Neuronal stem cell (in vitro differentiated cells): ENCODE data around the gene PDCD6IP.

Experiments used
- DNase-seq: peaks from one replicate; pipeline ENCODE4 v3.0.0-alpha.2; 2013; ENCODE audit warnings: low spot score
- H2AFZ ChIP-seq: one replicate; pipeline ENCODE4 v1.6.1; 2013; ENCODE audit warnings: mild to moderate bottlenecking, low read length, inconsistent platforms
- H2AK5ac ChIP-seq: 2 replicates; pipeline ENCODE4 v1.6.1; 2013; ENCODE audit warnings: low read depth, mild to moderate bottlenecking, inconsistent platforms, low read length, moderate library complexity, mixed read lengths
- H2BK120ac ChIP-seq: 2 replicates; pipeline ENCODE4 v1.6.1; 2013; ENCODE audit warnings: low read depth, mild to moderate bottlenecking, inconsistent platforms, low read length, moderate library complexity, mixed read lengths
- H2BK12ac ChIP-seq: one replicate; pipeline ENCODE4 v1.6.1; 2013; ENCODE audit warnings: low read length, inconsistent platforms
- H2BK15ac ChIP-seq: 2 replicates; pipeline ENCODE4 v1.6.1; 2013; ENCODE audit warnings: mild to moderate bottlenecking, low read length, inconsistent platforms, mixed read lengths
- H2BK5ac ChIP-seq: one replicate; pipeline ENCODE4 v1.6.1; 2013; ENCODE audit warnings: inconsistent platforms, mild to moderate bottlenecking, low read length, moderate library complexity
- H3K14ac ChIP-seq: one replicate; pipeline ENCODE4 v1.6.1; 2013; ENCODE audit warnings: low read length, inconsistent platforms
- H3K18ac ChIP-seq: 2 replicates; pipeline ENCODE4 v1.6.1; 2013; ENCODE audit warnings: low read length, inconsistent platforms
- H3K23ac ChIP-seq: 2 replicates; pipeline ENCODE4 v1.6.1; 2013; ENCODE audit warnings: low read depth, mild to moderate bottlenecking, mixed read lengths, low read length, inconsistent platforms; ENCODE audit not compliant: poor library complexity
- H3K27ac ChIP-seq: replicated peaks from 3 replicates; pipeline ENCODE4 v1.5.1; 2013; ENCODE audit warnings: low read length, inconsistent platforms
- H3K27me3 ChIP-seq, 3 experiments: 2 replicates each; pipeline ENCODE4 v1.6.1; 2013; ENCODE audit warnings: low read length in 3 of 3, mild to moderate bottlenecking in 2 of 3, inconsistent platforms in 1 of 3, low read depth in 1 of 3, mixed read lengths in 1 of 3, moderate library complexity in 1 of 3; ENCODE audit not compliant: control insufficient read depth in 3 of 3, insufficient read depth in 3 of 3
- H3K36me3 ChIP-seq, 2 donors: replicated peaks in 1 of 2; 2 replicates each; pipeline ENCODE4 v1.6.1; 2013; ENCODE audit warnings: low read length in 2 of 2; ENCODE audit not compliant: control insufficient read depth in 2 of 2, insufficient read depth in 2 of 2
- H3K4ac ChIP-seq: 2 replicates; pipeline ENCODE4 v1.6.1; 2013; ENCODE audit warnings: inconsistent platforms, mild to moderate bottlenecking, low read length, moderate library complexity
- H3K4me1 ChIP-seq, 2 donors: 1 replicate in 1 of 2; 2 replicates in 1 of 2; pipeline ENCODE4 v1.6.1; 2013; ENCODE audit warnings: low read length in 2 of 2, low read depth in 1 of 2; ENCODE audit not compliant: control insufficient read depth in 2 of 2, insufficient read depth in 1 of 2
- H3K4me2 ChIP-seq: one replicate; pipeline ENCODE4 v1.6.1; 2013; ENCODE audit warnings: mild to moderate bottlenecking, low read length, inconsistent platforms; ENCODE audit not compliant: insufficient read depth, poor library complexity, severe bottlenecking
- H3K4me3 ChIP-seq, 2 donors: 2 replicates each; pipeline ENCODE4 v1.5.1; 2013; ENCODE audit warnings: low read length in 2 of 2, mild to moderate bottlenecking in 2 of 2, inconsistent platforms in 1 of 2, moderate library complexity in 1 of 2
- H3K79me1 ChIP-seq: one replicate; pipeline ENCODE4 v1.6.1; 2013; ENCODE audit warnings: low read depth, mild to moderate bottlenecking, inconsistent platforms, low read length, moderate library complexity
- H3K9ac ChIP-seq: one replicate; pipeline ENCODE4 v1.6.1; 2013; ENCODE audit warnings: mild to moderate bottlenecking, low read depth, low read length, inconsistent platforms; ENCODE audit not compliant: poor library complexity
- H3K9me3 ChIP-seq, 2 donors: replicated peaks in 1 of 2; 2 replicates each; pipeline versions ENCODE3 to v1.6.1; 2013; ENCODE audit warnings: low read length in 2 of 2, mild to moderate bottlenecking in 2 of 2, inconsistent platforms in 1 of 2, low read depth in 1 of 2, mixed read lengths in 1 of 2, moderate library complexity in 1 of 2; ENCODE audit not compliant: control insufficient read depth in 2 of 2, insufficient read depth in 1 of 2
- H4K8ac ChIP-seq: one replicate; pipeline ENCODE4 v1.6.1; 2013; ENCODE audit warnings: low read depth, mild to moderate bottlenecking, inconsistent platforms, low read length, moderate library complexity
- H4K91ac ChIP-seq: one replicate; pipeline ENCODE4 v1.6.1; 2013; ENCODE audit warnings: low read length, low read depth, mild to moderate bottlenecking, inconsistent platforms; ENCODE audit not compliant: poor library complexity
- WGBS, 2 donors: extraction: QIAGEN DNeasy Blood & Tissue Kit; methylation state at CpG; one replicate each; pipeline ENCODE4 v1.1.7; 2013; ENCODE audit warnings: missing lambda C conversion rate in 2 of 2, mixed read lengths in 1 of 2; ENCODE audit not compliant: insufficient read length in 2 of 2, insufficient replicate concordance in 1 of 2; ENCODE audit errors: extremely low coverage in 2 of 2; 5-methylcytosine and 5-hydroxymethylcytosine counted together

The PDCD6IP gene

GRCh38 chr3:33803252-33803651 lies 4.8 kb downstream of the PDCD6IP start:
- Histone ChIP-seq H3K23ac (no peak overlapping the region), H3K36me3 (peaks cover 0 to 35% of the 10 kb centered on the region in 2 donors), H2AFZ (no peak overlapping the region), H3K14ac (no peak overlapping the region), H4K8ac (no peak overlapping the region), H3K9ac (no peak overlapping the region), H3K18ac (no peak overlapping the region), H3K4ac (no peak overlapping the region), H3K4me3 (no peak overlapping the region), H4K91ac (no peak overlapping the region), H3K4me1 (peaks cover 0 to 1% of the 10 kb centered on the region in 2 donors), H3K27ac (no peak overlapping the region), H2BK15ac (no peak overlapping the region), H2BK12ac (no peak overlapping the region), H3K79me1 (peaks cover 6% of the 10 kb centered on the region), H3K27me3 (no peaks in the 10 kb centered on the region), H3K4me2 (no peak overlapping the region), H2AK5ac (no peak overlapping the region), H3K9me3 (peaks cover 0 to 25% of the 10 kb centered on the region in 2 donors), H2BK120ac (no peak overlapping the region), H2BK5ac (no peak overlapping the region)
- DNase-seq, result no peak
- WGBS, 2 donors, result no CpG with 5 or more reads among the region's 1 CpG

GRCh38 chr3:33803894-33804526 lies 5.6 kb downstream of the PDCD6IP start:
- Histone ChIP-seq H3K23ac (no peak overlapping the region), H3K18ac (no peak overlapping the region), H2AK5ac (no peak overlapping the region), H3K36me3 (peaks cover 0 to 38% of the 10 kb centered on the region in 2 donors), H3K4me1 (peaks cover 0 to 1% of the 10 kb centered on the region in 2 donors), H2BK15ac (no peak overlapping the region), H2AFZ (no peak overlapping the region), H3K4me3 (no peak overlapping the region), H3K4ac (no peak overlapping the region), H3K14ac (no peak overlapping the region), H3K4me2 (no peak overlapping the region), H3K9me3 (peaks cover 0 to 25% of the 10 kb centered on the region in 2 donors), H2BK5ac (no peak overlapping the region), H4K91ac (no peak overlapping the region), H3K9ac (no peak overlapping the region), H4K8ac (no peak overlapping the region), H2BK12ac (no peak overlapping the region), H3K79me1 (peaks cover 8% of the 10 kb centered on the region), H2BK120ac (no peak overlapping the region), H3K27ac (no peak overlapping the region), H3K27me3 (no peaks in the 10 kb centered on the region)
- no CpG with 5 or more reads among the region's 6 CpGs for WGBS, 2 donors
- no peak for DNase-seq

- no peak overlapping the region for H2AK5ac ChIP-seq
- H3K4me1 ChIP-seq, result peaks cover 0 to 8% of the 10 kb centered on the region in 2 donors
- no peak overlapping the region for H3K18ac ChIP-seq
- no peak overlapping the region for H3K23ac ChIP-seq
- no peak overlapping the region for H2BK5ac ChIP-seq
- peaks cover 0 to 29% of the 10 kb centered on the region in 2 donors for H3K36me3 ChIP-seq
- H3K4me2 ChIP-seq, result no peak overlapping the region
- H2BK120ac ChIP-seq, result no peak overlapping the region
- H2BK12ac ChIP-seq, result no peak overlapping the region
- H4K8ac ChIP-seq, result no peak overlapping the region
- H3K9ac ChIP-seq, result no peak overlapping the region
- no peaks in the 10 kb centered on the region for H3K27me3 ChIP-seq
- DNase-seq, result no peak
- H3K14ac ChIP-seq, result no peak overlapping the region
- no peak overlapping the region for H3K4ac ChIP-seq
- H4K91ac ChIP-seq, result no peak overlapping the region
- no CpG with 5 or more reads among the region's 2 CpGs for WGBS, 2 donors
- H2AFZ ChIP-seq, result no peak overlapping the region
- no peak overlapping the region for H2BK15ac ChIP-seq
- H3K27ac ChIP-seq, result no peak overlapping the region
- peaks cover 0 to 23% of the 10 kb centered on the region in 2 donors for H3K9me3 ChIP-seq
- H3K79me1 ChIP-seq, result peaks cover 8% of the 10 kb centered on the region
- no peak overlapping the region for H3K4me3 ChIP-seq
These were observed 8.8 kb downstream of the PDCD6IP start for GRCh38 chr3:33807191-33807590.

- H4K8ac ChIP-seq, result no peak overlapping the region
- no peaks in the 10 kb centered on the region for H3K27me3 ChIP-seq
- peaks cover 0 to 13% of the 10 kb centered on the region in 2 donors for H3K9me3 ChIP-seq
- no peak for DNase-seq
- no peak overlapping the region for H3K14ac ChIP-seq
- no peak overlapping the region for H3K23ac ChIP-seq
- peaks cover 0 to 28% of the 10 kb centered on the region in 2 donors for H3K36me3 ChIP-seq
- H3K79me1 ChIP-seq, result peaks cover 6% of the 10 kb centered on the region
- no peak overlapping the region for H3K4me2 ChIP-seq
- H3K27ac ChIP-seq, result no peak overlapping the region
- no peak overlapping the region for H3K4me3 ChIP-seq
- no peak overlapping the region for H3K18ac ChIP-seq
- H4K91ac ChIP-seq, result no peak overlapping the region
- no peak overlapping the region for H3K4ac ChIP-seq
- H2AK5ac ChIP-seq, result no peak overlapping the region
- H2BK120ac ChIP-seq, result no peak overlapping the region
- no peak overlapping the region for H3K9ac ChIP-seq
- H2BK15ac ChIP-seq, result no peak overlapping the region
- no CpG with 5 or more reads among the region's 5 CpGs for WGBS, 2 donors
- H3K4me1 ChIP-seq, result peaks cover 0 to 8% of the 10 kb centered on the region in 2 donors
- H2BK12ac ChIP-seq, result no peak overlapping the region
- H2BK5ac ChIP-seq, result no peak overlapping the region
- no peak overlapping the region for H2AFZ ChIP-seq
These were observed 10.1 kb downstream of the PDCD6IP start for GRCh38 chr3:33808559-33808958.
